ENCODE measurements around the gene LRRC73. TPM values are rescaled to one million over a fixed set of nuclear protein-coding genes. Genes with fewer than 3 reads are reported as not detected.
"Not testable (repeated sequence)": the region's sequence is repeated elsewhere in the genome, so short reads cannot be mapped to it uniquely, and the experiment has no call there.

Gene LRRC73
- total RNA-seq, 1 experiment from 2014 or later = 0.25 TPM

GRCh38 chr6:43467265-43467664, 42.9 kb downstream of the LRRC73 start:
- not testable (repeated sequence) for DNase-seq (ENCODE audit: extremely low read depth, low read depth)

GRCh38 chr6:43465948-43466347, 44.2 kb downstream of the LRRC73 start:
- DNase-seq (ENCODE audit: extremely low read depth, low read depth) = no peak

- no peak for DNase-seq (ENCODE audit: extremely low read depth, low read depth)
Observed at GRCh38 chr6:43464337-43464736, 45.8 kb downstream of the LRRC73 start.

GRCh38 chr6:43461936-43462335, 48.2 kb downstream of the LRRC73 start:
- DNase-seq (ENCODE audit: extremely low read depth, low read depth) = no peak

- DNase-seq (ENCODE audit: extremely low read depth, low read depth) = no peak
Observed at GRCh38 chr6:43460032-43460431, 50.1 kb downstream of the LRRC73 start.

GRCh38 chr6:43459535-43459934, 50.6 kb downstream of the LRRC73 start:
- no peak for DNase-seq (ENCODE audit: extremely low read depth, low read depth)

GRCh38 chr6:43458154-43458553, 52.0 kb downstream of the LRRC73 start:
- not testable (repeated sequence) for DNase-seq (ENCODE audit: extremely low read depth, low read depth)

GRCh38 chr6:43457643-43458042, 52.5 kb downstream of the LRRC73 start:
- no peak for DNase-seq (ENCODE audit: extremely low read depth, low read depth)

Small RNA genes lying within 50 kb of the gene (small RNA-seq; reads per million reads assigned to genes)
- gene RF00426 (0 reads per million in 2 experiments), gene RNU6-1113P (0 reads per million in 2 experiments)

Other genes with a start within 250 kb of the LRRC73 start
- not detected in 2 replicates for gene SLC22A7, start 212.1 kb downstream of the LRRC73 start, total RNA-seq (2014; rRNA removed; shearing (Covaris generic))
- gene CRIP3, start 201.5 kb downstream of the LRRC73 start, total RNA-seq (2014; rRNA removed; shearing (Covaris generic)) = not detected in 2 replicates
- gene ZNF318, start 140.7 kb downstream of the LRRC73 start, total RNA-seq (2014; rRNA removed; shearing (Covaris generic)) = 6.0 and 6.6 TPM in 2 replicates
- 6.9 and 9.1 TPM in 2 replicates for gene ABCC10, start 82.8 kb downstream of the LRRC73 start, total RNA-seq (2014; rRNA removed; shearing (Covaris generic))
- not detected in 2 replicates for gene DLK2, start 54.8 kb downstream of the LRRC73 start, total RNA-seq (2014; rRNA removed; shearing (Covaris generic))
- gene TJAP1, start 32.8 kb downstream of the LRRC73 start, total RNA-seq (2014; rRNA removed; shearing (Covaris generic)) = 21.2 and 21.3 TPM in 2 replicates
- gene YIPF3, start 6.6 kb upstream of the LRRC73 start, total RNA-seq (2014; rRNA removed; shearing (Covaris generic)) = 62.4 and 69.1 TPM in 2 replicates
- 36.4 and 39.5 TPM in 2 replicates for gene POLR1C, start 6.7 kb upstream of the LRRC73 start, total RNA-seq (2014; rRNA removed; shearing (Covaris generic))
- gene XPO5, start 65.7 kb upstream of the LRRC73 start, total RNA-seq (2014; rRNA removed; shearing (Covaris generic)) = 55.3 and 56.2 TPM in 2 replicates
- 8.3 and 8.7 TPM in 2 replicates for gene POLH, start 65.8 kb upstream of the LRRC73 start, total RNA-seq (2014; rRNA removed; shearing (Covaris generic))
- gene GTPBP2, start 118.9 kb upstream of the LRRC73 start, total RNA-seq (2014; rRNA removed; shearing (Covaris generic)) = 121 and 144 TPM in 2 replicates
- gene MAD2L1BP, start 125.5 kb upstream of the LRRC73 start, total RNA-seq (2014; rRNA removed; shearing (Covaris generic)) = 23.9 and 24.1 TPM in 2 replicates
- gene RSPH9, start 134.7 kb upstream of the LRRC73 start, total RNA-seq (2014; rRNA removed; shearing (Covaris generic)) = 0.42 and 0.61 TPM in 2 replicates
- 54.1 and 66.0 TPM in 2 replicates for gene MRPS18A, start 177.4 kb upstream of the LRRC73 start, total RNA-seq (2014; rRNA removed; shearing (Covaris generic))

Data from NCI-H460 (cell line).